B cell (primary cell): Measurements from ENCODE around the gene PEPD. TPM values are rescaled to one million over a fixed set of nuclear protein-coding genes. Genes with fewer than 3 reads are reported as not detected.

ENCODE experiments used
- ATAC-seq: fragments of 200-7000 bp; cut with Tn5 transposase; one replicate; pipeline ENCODE4 v1.10.0; 2021; ENCODE audit warnings: low read depth, mild to moderate bottlenecking, moderate number of reproducible peaks, moderate library complexity
- CTCF ChIA-PET: fragments of 350-600 bp; sonication (Branson Sonifier 250); formaldehyde crosslinking; loops from one replicate; lab custom pipeline; 2021; ENCODE audit warnings: antibody characterized with exemption, inconsistent platforms; lab: Charles Lee
- POLR2A ChIA-PET: fragments of 350-600 bp; sonication (Branson Sonifier 250); formaldehyde crosslinking; loops from one replicate; lab custom pipeline; 2021; ENCODE audit warnings: antibody characterized with exemption; lab: Charles Lee
- DNase-seq: peaks from one replicate; pipeline ENCODE4 v3.0.0; 2013
- H2AFZ ChIP-seq: 2 replicates; pipeline ENCODE4 v1.6.1; 2012; ENCODE audit warnings: mild to moderate bottlenecking, low read depth, low read length; ENCODE audit not compliant: insufficient read depth, poor library complexity, severe bottlenecking
- H3K27ac ChIP-seq, 2 donors: 1 replicate in 1 of 2; 2 replicates in 1 of 2; pipeline ENCODE4 v1.5.1; 2012 to 2013; ENCODE audit warnings: low read length in 2 of 2, mild to moderate bottlenecking in 2 of 2, moderate library complexity in 1 of 2
- H3K27me3 ChIP-seq, 4 experiments: fragments of 200-600 bp in 1 of 4; sonication (generic) in 1 of 4; replicated peaks in 1 of 4; 1 replicate in 2 of 4; 2 replicates in 2 of 4; pipeline versions ENCODE4 v1.6.1 to v1.7.0; 2013 to 2016; ENCODE audit warnings: low read length in 3 of 4, mild to moderate bottlenecking in 2 of 4, mixed read lengths in 1 of 4, moderate library complexity in 1 of 4; ENCODE audit not compliant: insufficient read depth in 4 of 4, control insufficient read depth in 3 of 4; ENCODE audit errors: control extremely low read depth in 1 of 4
- H3K36me3 ChIP-seq, 2 experiments: replicated peaks in 1 of 2; 1 replicate in 1 of 2; 2 replicates in 1 of 2; pipeline versions ENCODE4 v1.6.1 to v1.7.1; 2013; ENCODE audit warnings: low read length in 1 of 2; ENCODE audit not compliant: insufficient read depth in 2 of 2, control insufficient read depth in 1 of 2; ENCODE audit errors: control extremely low read depth in 1 of 2, extremely low read depth in 1 of 2
- H3K4me1 ChIP-seq, 2 donors: fragments of 200-600 bp in 1 of 2; sonication (generic) in 1 of 2; 1 replicate in 1 of 2; 2 replicates in 1 of 2; pipeline versions ENCODE4 v1.5.1 to v1.6.1; 2013 to 2017; ENCODE audit warnings: low read length in 2 of 2; ENCODE audit not compliant: control insufficient read depth in 2 of 2, insufficient read depth in 2 of 2
- H3K4me2 ChIP-seq: replicated peaks from 2 replicates; pipeline ENCODE3; 2012; ENCODE audit warnings: mild to moderate bottlenecking, low read depth, low read length; ENCODE audit not compliant: poor library complexity, severe bottlenecking
- H3K4me3 ChIP-seq, 5 experiments: fragments of 200-600 bp in 1 of 5; sonication (generic) in 1 of 5; 1 replicate in 3 of 5; 2 replicates in 2 of 5; pipeline versions ENCODE4 v1.5.1 to v1.7.0; 2011 to 2016; ENCODE audit warnings: low read length in 4 of 5, mild to moderate bottlenecking in 4 of 5, low read depth in 2 of 5, control low read depth in 1 of 5, moderate library complexity in 1 of 5; ENCODE audit not compliant: insufficient read depth in 1 of 5; ENCODE audit errors: control extremely low read depth in 1 of 5, extremely low read depth in 1 of 5
- H3K79me2 ChIP-seq: fragments of 200-600 bp; sonication (generic); one replicate; pipeline ENCODE4 v1.6.0; 2016; ENCODE audit warnings: low read length; ENCODE audit not compliant: control insufficient read depth, insufficient read depth
- H3K9ac ChIP-seq: fragments of 200-600 bp; sonication (generic); 2 replicates; pipeline ENCODE4 v1.6.1; 2017; ENCODE audit warnings: mild to moderate bottlenecking, low read length, moderate library complexity
- H3K9me3 ChIP-seq, 3 donors: one replicate each; pipeline versions ENCODE4 v1.6.1 to v1.7.1; 2013; ENCODE audit warnings: low read length in 2 of 3; ENCODE audit not compliant: control insufficient read depth in 2 of 3, insufficient read depth in 1 of 3; ENCODE audit errors: control extremely low read depth in 1 of 3
- H4K20me1 ChIP-seq: 2 replicates; pipeline ENCODE4 v1.6.0; 2012; ENCODE audit warnings: mild to moderate bottlenecking, low read length; ENCODE audit not compliant: insufficient read depth, control insufficient read depth, poor library complexity, severe bottlenecking
- H3K27ac Mint-ChIP-seq: one replicate; pipeline ENCODE4 v1.8.0; 2021; ENCODE audit warnings: mixed read lengths
- H3K27me3 Mint-ChIP-seq: one replicate; pipeline ENCODE4 v1.8.0; 2021; ENCODE audit warnings: mixed read lengths
- H3K4me1 Mint-ChIP-seq: one replicate; pipeline ENCODE4 v1.8.0; 2021; ENCODE audit warnings: mixed read lengths
- H3K4me3 Mint-ChIP-seq: one replicate; pipeline ENCODE4 v1.8.0; 2021; ENCODE audit warnings: mixed read lengths
- H3K9me3 Mint-ChIP-seq: one replicate; pipeline ENCODE4 v1.8.0; 2022; ENCODE audit warnings: mixed read lengths; ENCODE audit not compliant: insufficient read depth
- CTCF ChIP-seq: fragments of 200-600 bp; IDR thresholded peaks from one replicate; pipeline ENCODE4 v1.8.0; 2022; ENCODE audit warnings: antibody characterized with exemption, mild to moderate bottlenecking
- EZH2 ChIP-seq: IDR thresholded peaks from 2 replicates; pipeline ENCODE4 v1.6.1; 2012; ENCODE audit warnings: borderline replicate concordance, low read depth, mild to moderate bottlenecking, moderate library complexity, low read length; ENCODE audit not compliant: insufficient read depth, poor library complexity, severe bottlenecking
- WGBS: methylation state at CpG from one replicate; pipeline ENCODE4 v1.1.5; 2013; ENCODE audit warnings: missing lambda C conversion rate; ENCODE audit not compliant: insufficient coverage; 5-methylcytosine and 5-hydroxymethylcytosine counted together
- intact Hi-C: fragments of 100-400 bp; cut with micrococcal nuclease; formaldehyde crosslinking; loops from one replicate; pipeline ENCODE4 v1.10.0; 2022
- polyA plus RNA-seq: library from polyadenylated mRNA; depleted of rRNA; stranded (reverse); fragments of >200 nt; gene quantifications from 2 replicates; pipeline ENCODE4 v1.2.3, GENCODE V29; 2012
- total RNA-seq, 2 donors: library from RNA; stranded (reverse); fragments of 120-200 nt in 1 of 2; gene quantifications; 1 replicate in 1 of 2; 2 replicates in 1 of 2; pipeline versions ENCODE4 v1.2.3 to v1.2.4, GENCODE V29; 2013 to 2022

PEPD gene
- total and polyA plus RNA-seq, 2 donors (not counting 1 experiment from before 2014, with no cell fraction given) = 36.4 to 42.7 TPM

- H3K4me1 ChIP-seq = no peaks in the 10 kb centered on the region
- no peak overlapping the region for H3K27ac Mint-ChIP-seq
- peaks cover 0 to 8% (median 0%) of the 10 kb centered on the region in 4 experiments for H3K27me3 ChIP-seq
- no peaks in the 10 kb centered on the region for H3K79me2 ChIP-seq
- H3K9me3 ChIP-seq = peaks cover 3 to 5% (median 4%) of the 10 kb centered on the region in 3 donors
- H4K20me1 ChIP-seq = no peaks in the 10 kb centered on the region
- no peak overlapping the region for H3K9ac ChIP-seq
- H3K4me3 Mint-ChIP-seq = no peak overlapping the region
- H3K36me3 ChIP-seq = no peaks in the 10 kb centered on the region
- no peak for ATAC-seq
- intact Hi-C loops = no loop called here
- DNase-seq = no peak
- H3K4me3 ChIP-seq = no peak overlapping the region
- peaks cover 7% of the 10 kb centered on the region for H3K9me3 Mint-ChIP-seq
- no peaks in the 10 kb centered on the region for H3K4me1 Mint-ChIP-seq
- ChIA-PET CTCF (no interaction called here), POLR2A (no interaction called here)
- WGBS = no CpG with 5 or more reads among the region's 3 CpGs
- no peak for TF ChIP-seq CTCF
- no peak for TF ChIP-seq EZH2
- peaks cover 38% of the 10 kb centered on the region for H3K27me3 Mint-ChIP-seq
- H3K27ac ChIP-seq = no peak overlapping the region
- H2AFZ ChIP-seq = no peak overlapping the region
- H3K4me2 ChIP-seq = no peak overlapping the region
Measured at GRCh38 chr19:33359581-33359980, 162.0 kb downstream of the PEPD start.

- H3K27ac ChIP-seq = no peak overlapping the region
- no peak overlapping the region for H3K4me3 ChIP-seq
- H3K79me2 ChIP-seq = no peaks in the 10 kb centered on the region
- no peaks in the 10 kb centered on the region for H3K4me1 Mint-ChIP-seq
- H3K9me3 ChIP-seq = peaks cover 3 to 5% (median 4%) of the 10 kb centered on the region in 3 donors
- CTCF ChIA-PET = no interaction called here
- H3K27me3 Mint-ChIP-seq = peaks cover 33% of the 10 kb centered on the region
- intact Hi-C loops = no loop called here
- no peak for TF ChIP-seq EZH2
- no peak for TF ChIP-seq CTCF
- H2AFZ ChIP-seq = no peak overlapping the region
- no peak overlapping the region for H3K9ac ChIP-seq
- no peak overlapping the region for H3K4me3 Mint-ChIP-seq
- ATAC-seq (no peak), DNase-seq (no peak)
- WGBS = 97% methylated on average over 6 of the region's 6 CpGs
- peaks cover 7% of the 10 kb centered on the region for H3K9me3 Mint-ChIP-seq
- H3K4me1 ChIP-seq = no peaks in the 10 kb centered on the region
- no peak overlapping the region for H3K4me2 ChIP-seq
- no peak overlapping the region for H3K27ac Mint-ChIP-seq
- POLR2A ChIA-PET = no interaction called here
- H4K20me1 ChIP-seq = no peaks in the 10 kb centered on the region
- H3K27me3 ChIP-seq = peaks cover 0 to 8% (median 0%) of the 10 kb centered on the region in 4 experiments
- no peaks in the 10 kb centered on the region for H3K36me3 ChIP-seq
Measured at GRCh38 chr19:33358408-33358807, 163.2 kb downstream of the PEPD start.
